GM21619 (cell line): ENCODE measurements around the gene TMPRSS2.

ENCODE experiments used
- ATAC-seq: cut with Tn5 transposase; IDR thresholded peaks from one replicate; pipeline ENCODE4 v1.9.1; 2021; ENCODE audit not compliant: unreplicated experiment

Gene TMPRSS2

DNA sequence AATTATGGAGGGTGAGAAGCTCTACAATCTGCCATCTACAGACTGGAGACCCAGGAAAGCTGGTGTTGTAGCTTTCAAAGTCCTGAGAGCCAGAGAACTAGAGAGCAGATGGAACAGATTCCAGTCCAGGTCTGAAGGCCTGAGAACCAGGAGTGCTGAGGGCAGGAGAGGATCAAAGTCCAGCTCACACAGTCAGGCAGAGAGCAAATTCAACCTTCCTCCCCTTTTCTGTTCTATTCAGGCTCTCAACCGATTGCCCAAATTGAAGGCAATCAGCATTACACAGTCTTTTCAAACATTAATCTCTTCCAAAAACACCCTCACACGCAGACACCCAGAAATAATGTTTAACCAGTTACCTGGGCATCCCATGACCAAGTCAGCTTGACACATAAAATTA is 2.5 kb upstream of the TMPRSS2 start:
- ATAC-seq, result no peak

GRCh38 chr21:41509733-41510132 is 1.8 kb upstream of the TMPRSS2 start:
- no peak for ATAC-seq

- ATAC-seq, result no peak
These were observed 1.2 kb upstream of the TMPRSS2 start for GRCh38 chr21:41509145-41509496.

DNA sequence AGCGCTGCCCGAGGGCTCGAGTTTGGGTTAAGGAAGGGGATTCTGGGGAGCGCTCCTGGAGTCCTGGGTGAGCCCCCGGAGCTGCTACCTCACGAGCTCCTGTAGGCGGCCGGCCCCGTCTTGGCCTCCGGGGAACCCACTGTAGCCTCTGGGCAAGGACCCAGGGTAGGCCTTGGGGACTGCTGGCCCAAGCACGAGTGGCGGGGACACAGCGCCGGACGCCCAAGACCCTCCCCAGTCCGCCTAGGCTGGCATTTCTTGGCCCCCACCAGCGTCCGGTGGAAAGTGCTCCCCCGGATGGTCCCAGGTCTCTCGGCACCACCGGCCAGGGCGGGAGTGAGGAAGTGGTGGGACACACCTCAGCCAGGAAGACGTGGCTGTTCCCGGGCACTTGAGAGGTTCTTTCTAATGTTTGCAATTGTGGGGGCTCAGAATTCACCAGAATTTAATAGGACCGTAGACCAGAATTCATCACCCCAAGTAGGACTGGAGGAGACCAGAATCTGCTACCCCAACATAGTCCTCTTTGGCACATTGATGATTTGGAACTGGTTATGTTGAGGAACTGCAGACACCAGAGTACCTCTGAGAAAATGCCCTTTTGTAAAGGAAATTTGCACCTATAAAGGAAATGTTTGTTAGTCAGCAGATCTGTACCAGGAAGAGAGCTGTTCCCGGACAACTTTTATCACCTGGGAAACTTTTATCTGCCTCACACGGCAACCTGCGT is 622 bp upstream of the TMPRSS2 start:
- no peak for ATAC-seq

- no peak for ATAC-seq
These were observed 1.1 kb downstream of the TMPRSS2 start for GRCh38 chr21:41506611-41507520.

DNA sequence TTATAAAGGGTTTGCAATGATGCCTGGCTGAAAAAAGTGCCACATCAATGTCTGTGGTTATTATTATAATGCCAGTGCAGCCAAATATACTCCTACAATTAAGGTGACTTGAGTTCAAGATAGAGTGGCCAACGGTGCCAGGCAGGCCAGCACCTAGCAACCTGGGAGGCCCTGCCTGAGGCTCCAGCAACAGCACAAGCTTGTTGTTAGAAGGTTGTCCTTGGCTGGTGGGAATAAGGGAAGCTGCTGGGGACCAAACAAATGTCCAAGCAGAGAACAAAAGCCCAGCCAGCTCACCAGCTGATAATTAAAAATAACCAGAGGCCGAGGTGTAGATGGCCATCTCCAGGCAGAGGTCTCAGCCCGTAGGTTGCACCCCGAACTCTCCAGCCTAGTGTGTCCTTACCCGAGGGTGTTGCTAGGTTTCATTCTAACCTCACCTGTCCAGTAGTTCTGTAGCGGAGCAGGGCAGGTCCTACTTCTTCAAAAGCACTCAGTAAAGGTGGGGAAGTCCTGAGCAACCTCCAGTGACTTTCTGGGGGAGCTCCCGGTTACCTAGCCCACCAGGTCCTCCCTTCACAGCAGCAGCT is 1.9 kb downstream of the TMPRSS2 start:
- ATAC-seq, result no peak

GRCh38 chr21:41504030-41504429 is 3.9 kb downstream of the TMPRSS2 start:
- no peak for ATAC-seq

DNA sequence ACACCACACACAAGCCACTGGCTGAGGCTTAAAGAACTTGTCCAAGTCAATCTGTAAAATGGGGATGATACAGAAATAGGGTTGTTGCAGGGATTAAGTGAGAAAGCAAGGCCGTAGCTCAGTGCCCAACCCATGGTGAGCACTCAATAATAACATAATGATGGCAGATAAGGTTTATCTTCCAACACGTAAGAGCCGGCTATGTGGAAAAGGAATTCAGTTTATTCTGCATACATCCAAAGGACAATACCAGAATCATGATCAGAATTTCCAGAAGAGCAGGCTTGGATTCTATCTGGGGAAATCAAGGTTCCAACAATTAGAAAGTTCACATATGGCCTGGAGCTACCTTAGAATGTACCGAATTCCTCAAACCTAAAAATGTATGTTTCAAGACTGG is 4.6 kb downstream of the TMPRSS2 start:
- no peak for ATAC-seq

DNA sequence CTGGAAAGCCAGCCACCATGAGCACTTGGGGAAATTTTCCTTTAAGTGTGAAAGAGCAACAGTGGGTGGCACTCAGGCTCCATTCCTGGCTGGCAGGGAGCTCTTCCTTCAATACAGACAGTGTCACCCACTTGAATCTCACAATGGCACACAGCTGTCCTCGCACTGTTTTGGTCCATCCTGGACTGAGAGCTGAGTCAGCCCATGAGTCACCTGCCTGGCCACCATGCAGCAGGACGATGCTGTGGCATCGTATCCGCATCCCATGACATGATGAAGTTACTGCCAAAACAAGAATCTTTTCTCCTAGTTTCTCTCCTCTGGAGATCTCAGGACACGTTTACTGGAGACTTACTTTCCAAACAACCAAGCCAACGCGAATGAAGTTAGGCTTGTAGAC is 6.0 kb downstream of the TMPRSS2 start:
- no peak for ATAC-seq

DNA sequence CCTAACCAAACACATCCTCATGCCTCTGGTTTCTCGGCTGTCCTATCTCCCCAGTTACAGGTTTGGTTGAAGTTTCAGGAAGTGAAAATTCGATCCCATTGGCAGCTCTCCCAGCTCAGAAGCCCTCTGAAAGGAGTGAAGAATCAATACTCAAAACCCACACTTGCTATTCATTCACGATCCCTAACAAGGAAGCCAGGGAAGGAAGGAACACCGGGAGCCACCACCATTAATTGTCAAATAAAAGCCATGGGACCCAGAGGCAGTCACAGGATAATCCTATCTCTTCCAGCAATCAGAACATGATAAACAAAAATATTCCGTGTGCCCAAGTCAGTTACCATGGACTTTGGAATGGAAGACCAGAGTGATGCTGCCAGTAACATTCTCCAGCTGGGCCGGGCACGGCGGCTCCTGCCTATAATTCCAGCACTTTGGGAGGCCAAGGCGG is 7.0 kb downstream of the TMPRSS2 start:
- ATAC-seq, result no peak

- ATAC-seq, result no peak
These were observed 7.6 kb downstream of the TMPRSS2 start for GRCh38 chr21:41500363-41500762.

DNA sequence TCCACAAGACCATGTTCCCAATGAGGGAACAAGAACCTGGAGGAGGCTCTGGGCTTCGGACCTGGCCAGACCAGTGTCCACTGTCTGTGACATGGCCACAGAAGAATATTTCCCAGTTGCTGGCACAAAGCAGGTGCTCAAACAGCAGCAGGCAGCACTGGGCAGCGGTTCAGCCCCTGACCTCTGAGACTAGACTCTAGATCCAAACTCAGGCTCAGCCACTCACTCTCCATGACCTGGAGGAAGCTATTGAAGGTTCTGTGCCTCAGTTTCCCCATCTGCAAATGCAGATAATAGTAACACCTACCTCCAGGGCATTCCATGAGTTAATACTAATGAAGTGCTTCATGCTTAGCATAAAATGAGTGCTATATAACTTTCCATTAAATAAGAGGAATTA is 8.0 kb downstream of the TMPRSS2 start:
- no peak for ATAC-seq

GRCh38 chr21:41497788-41498187 is 10.2 kb downstream of the TMPRSS2 start:
- ATAC-seq, result no peak

DNA sequence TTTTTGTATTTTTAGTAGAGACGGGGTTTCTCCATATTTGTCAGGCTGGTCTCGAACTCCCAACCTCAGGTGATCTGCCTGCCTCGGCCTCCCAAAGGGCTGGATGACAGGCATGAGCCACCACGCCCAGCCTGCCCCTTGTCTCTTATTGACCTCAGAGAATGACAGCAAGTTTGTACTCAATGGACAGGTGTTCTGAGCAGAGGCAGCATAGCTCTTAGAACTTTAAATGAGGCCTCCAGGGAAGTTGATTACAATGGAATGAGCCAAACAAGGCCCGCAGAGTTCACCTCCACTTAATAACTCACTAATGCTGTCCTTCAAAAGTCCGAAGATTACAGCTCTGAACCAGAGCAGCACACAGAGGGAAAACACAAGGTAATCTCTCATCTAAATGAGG is 10.9 kb downstream of the TMPRSS2 start:
- ATAC-seq, result no peak

GRCh38 chr21:41494242-41494641 is 13.7 kb downstream of the TMPRSS2 start:
- ATAC-seq, result no peak

GRCh38 chr21:41491412-41491811 is 16.5 kb downstream of the TMPRSS2 start:
- no peak for ATAC-seq

- ATAC-seq, result no peak
These were observed 17.6 kb downstream of the TMPRSS2 start for GRCh38 chr21:41490330-41490729.

DNA sequence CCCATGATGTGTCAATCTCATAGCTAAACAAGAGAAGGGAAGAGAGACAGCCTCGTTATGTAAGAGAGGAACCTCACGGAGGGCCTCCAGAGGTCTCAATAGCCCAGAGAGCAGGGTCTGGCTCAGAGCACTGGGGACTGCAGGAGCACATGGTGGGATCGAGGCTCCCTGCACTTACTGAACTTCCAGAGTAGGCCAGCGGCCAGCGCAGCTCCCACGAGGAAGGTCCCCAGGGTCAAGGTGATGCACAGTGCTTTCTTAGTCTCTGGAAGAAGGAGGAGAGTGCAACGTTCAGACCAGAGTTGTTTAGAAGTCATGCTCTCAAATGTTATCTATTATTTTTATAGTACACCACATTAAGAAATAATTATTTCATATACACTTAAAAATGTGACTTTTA is 18.6 kb downstream of the TMPRSS2 start:
- ATAC-seq, result no peak

DNA sequence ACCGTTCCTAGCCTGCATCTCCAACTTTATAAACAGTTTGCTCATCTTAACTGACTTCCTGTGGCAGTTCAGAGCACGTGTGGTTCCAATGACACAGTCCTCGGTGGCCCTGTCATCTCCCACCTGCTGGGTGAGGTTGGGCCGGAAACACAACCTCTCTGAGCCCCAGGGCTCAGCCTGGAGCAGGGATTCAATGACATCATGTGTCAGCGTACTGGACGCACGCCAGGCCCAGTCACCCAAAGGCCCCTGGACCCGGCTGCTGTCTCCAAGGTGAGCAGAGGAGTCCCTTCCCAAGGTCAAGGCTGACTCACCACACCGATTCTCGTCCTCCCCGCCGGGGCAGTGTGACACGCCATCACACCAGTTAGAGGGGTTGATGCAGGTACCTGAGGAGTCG is 19.9 kb downstream of the TMPRSS2 start:
- no peak for ATAC-seq

- no peak for ATAC-seq
These were observed 20.9 kb downstream of the TMPRSS2 start for GRCh38 chr21:41487082-41487481.

DNA sequence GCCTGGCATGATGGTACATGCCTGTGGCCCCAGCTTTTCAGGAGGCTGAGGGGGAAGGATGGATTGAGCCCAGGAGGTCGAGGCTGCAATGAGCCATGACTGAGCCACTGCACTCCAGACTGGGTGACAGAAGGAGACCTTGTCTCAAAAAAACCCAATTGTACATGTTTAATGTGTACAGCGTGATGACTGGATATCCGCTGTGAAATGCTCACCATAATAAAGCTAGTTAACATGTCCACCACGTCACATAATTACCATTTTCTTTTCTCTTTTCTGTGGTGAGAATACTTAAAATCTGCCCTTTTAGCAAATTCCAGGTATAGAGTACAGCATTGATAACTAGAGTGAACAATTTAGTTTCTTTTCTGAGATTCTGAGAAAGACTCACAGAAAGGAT is 24.0 kb downstream of the TMPRSS2 start:
- ATAC-seq, result no peak

DNA sequence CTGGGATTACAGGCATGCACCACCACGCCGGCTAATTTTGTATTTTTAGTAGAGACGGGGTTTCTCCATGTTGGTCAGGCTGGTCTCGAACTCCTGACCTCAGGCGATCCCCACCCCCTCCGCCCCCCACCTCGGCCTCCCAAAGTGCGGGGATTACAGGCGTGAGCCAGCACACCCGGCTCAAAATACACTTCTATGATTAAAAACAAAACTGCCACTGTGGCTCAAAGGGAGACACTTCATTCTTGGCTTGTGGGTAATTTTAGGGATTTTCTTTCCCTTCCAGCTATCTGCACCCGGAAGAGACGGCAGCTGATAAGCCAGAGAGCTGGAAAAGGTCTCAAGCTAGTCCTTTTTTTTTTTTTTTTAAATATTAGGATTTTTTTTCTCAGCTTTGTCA is 24.5 kb downstream of the TMPRSS2 start:
- no peak for ATAC-seq
